HCT116 (cell line): ENCODE results near the gene TANC1. TPM values are rescaled to one million over a fixed set of nuclear protein-coding genes. Genes with fewer than 3 reads are reported as not detected.

Experiments used
- ATAC-seq: fragments of 200-7000 bp; cut with Tn5 transposase; 2 replicates; pipeline ENCODE4 v1.9.1; 2020; ENCODE audit warnings: mild to moderate bottlenecking, moderate library complexity
- BruUV-seq: library from RNA; stranded (reverse); fragments of 400-500 nt; replicated peaks from 2 replicates; lab custom pipeline; 2021; lab: Mats Ljungman, UMichigan
- CTCF ChIA-PET: fragments of 300-600 bp; sonication (Branson Sonifier 250); formaldehyde crosslinking; loops from one replicate; lab custom pipeline; 2021; ENCODE audit warnings: antibody characterized with exemption; lab: Charles Lee
- POLR2A ChIA-PET: fragments of 300-600, 350-600 bp; sonication (Branson Sonifier 250); formaldehyde crosslinking; loops from one replicate; lab custom pipeline; 2021; ENCODE audit warnings: antibody characterized with exemption; lab: Charles Lee
- RAD21 ChIA-PET, 2 experiments: fragments of 300-600 bp; sonication (Branson Sonifier 250); formaldehyde crosslinking; loops; one replicate each; lab custom pipeline; 2023; ENCODE audit warnings: low total read pairs in 2 of 2; ENCODE audit not compliant: uncharacterized antibody in 2 of 2, unreplicated experiment in 2 of 2, low non-redundant PET in 1 of 2; lab: Charles Lee
- DNase-seq: peaks from one replicate; pipeline ENCODE4 v3.0.0-alpha.2; 2010; ENCODE audit warnings: low read depth, low spot score
- H2AFZ ChIP-seq: fragments of 200-600 bp; shearing (Covaris generic), sonication (generic); 2 replicates; pipeline ENCODE4 v1.6.1; 2017; ENCODE audit warnings: low read depth, mixed run types, mixed read lengths, antibody characterized with exemption, low read length; ENCODE audit not compliant: poor library complexity, severe bottlenecking
- H3K27ac ChIP-seq: 2 replicates; pipeline ENCODE4 v1.5.1; 2012; ENCODE audit warnings: low read depth, low read length
- H3K27me3 ChIP-seq: fragments of 200-600 bp; sonication (generic); 2 replicates; pipeline ENCODE4 v1.6.1; 2016; ENCODE audit warnings: mixed run types, low read length, mixed read lengths; ENCODE audit not compliant: insufficient read depth
- H3K36me3 ChIP-seq, 2 experiments: fragments of 200-500 bp in 1 of 2; fragments of 200-600 bp in 1 of 2; sonication (Bioruptor generic) in 1 of 2; sonication (generic) in 1 of 2; 2 replicates each; pipeline versions ENCODE4 v1.5.1 to v1.6.1; 2014 to 2016; ENCODE audit warnings: low read length in 2 of 2, inconsistent platforms in 1 of 2, mixed read lengths in 1 of 2, mixed run types in 1 of 2; ENCODE audit not compliant: insufficient read depth in 2 of 2, control insufficient read depth in 1 of 2
- H3K4me1 ChIP-seq, 2 experiments: fragments of 200-600 bp in 1 of 2; sonication (generic) in 1 of 2; 2 replicates each; pipeline versions ENCODE4 v1.5.1 to v1.6.1; 2012 to 2017; ENCODE audit warnings: low read length in 2 of 2, inconsistent platforms in 1 of 2, mild to moderate bottlenecking in 1 of 2, mixed read lengths in 1 of 2, mixed run types in 1 of 2, moderate library complexity in 1 of 2; ENCODE audit not compliant: insufficient read depth in 2 of 2, control insufficient read depth in 1 of 2
- H3K4me2 ChIP-seq: fragments of 200-600 bp; sonication (generic); 2 replicates; pipeline ENCODE4 v1.6.1; 2017; ENCODE audit warnings: mixed run types, low read length, mixed read lengths
- H3K4me3 ChIP-seq, 2 experiments: fragments of 200-600 bp in 1 of 2; sonication (generic) in 1 of 2; replicated peaks in 1 of 2; 2 replicates each; pipeline ENCODE4 v1.5.1; 2011 to 2016; ENCODE audit warnings: low read length in 2 of 2, control low read depth in 1 of 2, low read depth in 1 of 2, mild to moderate bottlenecking in 1 of 2, mixed read lengths in 1 of 2, mixed run types in 1 of 2
- H3K79me2 ChIP-seq: fragments of 200-600 bp; sonication (generic); 2 replicates; pipeline ENCODE4 v1.6.1; 2017; ENCODE audit warnings: mild to moderate bottlenecking, mixed run types, low read length, moderate library complexity, mixed read lengths; ENCODE audit not compliant: insufficient read depth
- H3K9ac ChIP-seq: fragments of 200-600 bp; sonication (generic); 2 replicates; pipeline ENCODE4 v1.6.1; 2016; ENCODE audit warnings: low read length, mixed read lengths
- H3K9me2 ChIP-seq: fragments of 200-600 bp; sonication (generic), shearing (Covaris generic); 2 replicates; pipeline ENCODE4 v1.6.1; 2017; ENCODE audit warnings: mixed run types, mild to moderate bottlenecking, moderate library complexity; ENCODE audit not compliant: insufficient read depth
- H3K9me3 ChIP-seq, 2 experiments: fragments of 200-500 bp in 1 of 2; fragments of 200-600 bp in 1 of 2; sonication (Bioruptor generic) in 1 of 2; sonication (generic) in 1 of 2; 2 replicates each; pipeline ENCODE4 v1.6.1; 2014 to 2017; ENCODE audit warnings: low read length in 2 of 2, mixed read lengths in 2 of 2, inconsistent platforms in 1 of 2, low read depth in 1 of 2, mild to moderate bottlenecking in 1 of 2, mixed run types in 1 of 2, moderate library complexity in 1 of 2; ENCODE audit not compliant: control insufficient read depth in 1 of 2, insufficient read depth in 1 of 2
- H4K20me1 ChIP-seq: fragments of 200-600 bp; sonication (generic), shearing (Covaris generic); 2 replicates; pipeline ENCODE4 v1.6.1; 2017; ENCODE audit warnings: mixed run types, mild to moderate bottlenecking, moderate library complexity; ENCODE audit not compliant: insufficient read depth
- FOSL1 ChIP-seq: IDR thresholded peaks from 2 replicates; pipeline ENCODE4 v1.6.1; 2012; ENCODE audit warnings: low read depth
- POLR2A ChIP-seq: IDR thresholded peaks from 2 replicates; pipeline ENCODE4 v1.7.0; 2011; ENCODE audit warnings: borderline replicate concordance; ENCODE audit not compliant: insufficient read depth, insufficient read length; ENCODE audit errors: extremely low read depth
- SP1 ChIP-seq: IDR thresholded peaks from 2 replicates; pipeline ENCODE4 v1.6.1; 2012; ENCODE audit warnings: low read depth
- TCF7L2 ChIP-seq: IDR thresholded peaks from 2 replicates; pipeline ENCODE4 v1.7.0; 2011; ENCODE audit warnings: borderline replicate concordance, inconsistent platforms; ENCODE audit not compliant: insufficient read depth, insufficient read length; ENCODE audit errors: extremely low read depth
- ZNF274 ChIP-seq: fragments of 200-500 bp; sonication (Bioruptor generic); IDR thresholded peaks from 2 replicates; pipeline ENCODE4 v1.6.1; 2014; ENCODE audit warnings: mild to moderate bottlenecking, low read depth, low read length, inconsistent platforms
- intact Hi-C: fragments of 100-400 bp; cut with micrococcal nuclease; formaldehyde crosslinking; loops from 2 replicates; pipeline ENCODE4 v1.10.0; 2022
- total RNA-seq: library from RNA; stranded (reverse); gene quantifications from one replicate; pipeline ENCODE4 v1.2.1, GENCODE V29; 2021; ENCODE audit not compliant: unreplicated experiment

TANC1 gene
- total RNA-seq, 1 experiment from 2014 or later, result 15.1 TPM

DNA sequence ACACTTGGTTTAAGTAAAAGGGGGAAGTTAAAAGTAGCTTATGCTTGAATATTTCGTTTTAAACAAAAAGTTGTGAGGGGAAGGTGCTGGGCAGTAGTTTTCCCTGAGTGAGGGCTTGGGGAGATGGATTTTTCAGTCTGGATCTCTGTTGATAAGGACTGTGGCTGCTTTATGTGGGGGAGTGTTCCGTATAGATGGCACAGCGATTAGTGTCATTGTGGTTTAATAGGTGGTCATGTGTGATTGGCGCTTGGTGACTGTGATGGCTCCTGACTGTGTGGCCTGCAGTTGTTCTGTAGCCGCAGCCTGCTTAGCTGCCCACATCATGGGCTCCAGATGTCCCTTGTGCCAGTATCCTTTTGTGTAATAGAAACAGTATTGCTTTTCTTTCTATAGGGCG, 161.9 kb downstream of the TANC1 start:
- no peak overlapping the region for H3K4me2 ChIP-seq
- ChIA-PET RAD21 (no interaction called here), POLR2A (no interaction called here), CTCF (interaction anchor here (1.6 kb wide), 1 partner anchor 12 kb away, joined by 7 read pairs; no protein-coding TSS in a partner anchor)
- no peaks in the 10 kb centered on the region for H3K9me2 ChIP-seq
- BruUV-seq, result no TSS peak
- H3K27ac ChIP-seq, result no peak overlapping the region
- H3K36me3 ChIP-seq, result no peaks in the 10 kb centered on the region
- H3K4me3 ChIP-seq, result no peak overlapping the region
- H3K9ac ChIP-seq, result no peak overlapping the region
- no peaks in the 10 kb centered on the region for H3K27me3 ChIP-seq
- intact Hi-C loops, result no loop called here
- no peaks in the 10 kb centered on the region for H3K79me2 ChIP-seq
- H2AFZ ChIP-seq, result no peak overlapping the region
- DNase-seq (no peak), ATAC-seq (no peak)
- H3K4me1 ChIP-seq, result peaks cover 11 to 21% of the 10 kb centered on the region in 2 experiments
- no peak for TF ChIP-seq SP1
- no peak for TF ChIP-seq ZNF274
- TF ChIP-seq TCF7L2, result no peak
- no peak for TF ChIP-seq FOSL1
- H4K20me1 ChIP-seq, result no peaks in the 10 kb centered on the region
- H3K9me3 ChIP-seq, result no peaks in the 10 kb centered on the region

GRCh38 chr2:159131267-159131913, 162.9 kb downstream of the TANC1 start:
- POLR2A ChIA-PET, result no interaction called here
- CTCF ChIA-PET, result interaction anchor here (1.6 kb wide), 1 partner anchor 13 kb away, joined by 7 read pairs; no protein-coding TSS in a partner anchor
- no peak overlapping the region for H3K4me3 ChIP-seq
- RAD21 ChIA-PET, result no interaction called here
- no peaks in the 10 kb centered on the region for H3K9me2 ChIP-seq
- no peak for ATAC-seq
- TF ChIP-seq POLR2A (no peak), SP1 (no peak)
- no peaks in the 10 kb centered on the region for H3K36me3 ChIP-seq
- intact Hi-C loops, result no loop called here
- no peaks in the 10 kb centered on the region for H3K79me2 ChIP-seq
- no peaks in the 10 kb centered on the region for H3K27me3 ChIP-seq
- 0 out of 2 replicates have a peak overlapping the region, but pooled peaks have one; percentile 5 for H3K9ac ChIP-seq
- no peaks in the 10 kb centered on the region for H3K9me3 ChIP-seq
- H3K4me2 ChIP-seq, result peak overlapping the region; percentile 48
- no peaks in the 10 kb centered on the region for H4K20me1 ChIP-seq
- no peak overlapping the region for H3K27ac ChIP-seq
- no peak overlapping the region for H2AFZ ChIP-seq
- DNase-seq, result no peak
- BruUV-seq, result no TSS peak
- peaks cover 10 to 20% of the 10 kb centered on the region in 2 experiments for H3K4me1 ChIP-seq
